Dedifferentiated amniotic fluid mesenchymal stem cell (primary cell): ENCODE data around the gene TMEM9.

Source experiments
- DNase-seq: peaks from one replicate; pipeline ENCODE4 v3.0.0-alpha.2; 2016; ENCODE audit errors: extremely low spot score

Gene TMEM9

DNA sequence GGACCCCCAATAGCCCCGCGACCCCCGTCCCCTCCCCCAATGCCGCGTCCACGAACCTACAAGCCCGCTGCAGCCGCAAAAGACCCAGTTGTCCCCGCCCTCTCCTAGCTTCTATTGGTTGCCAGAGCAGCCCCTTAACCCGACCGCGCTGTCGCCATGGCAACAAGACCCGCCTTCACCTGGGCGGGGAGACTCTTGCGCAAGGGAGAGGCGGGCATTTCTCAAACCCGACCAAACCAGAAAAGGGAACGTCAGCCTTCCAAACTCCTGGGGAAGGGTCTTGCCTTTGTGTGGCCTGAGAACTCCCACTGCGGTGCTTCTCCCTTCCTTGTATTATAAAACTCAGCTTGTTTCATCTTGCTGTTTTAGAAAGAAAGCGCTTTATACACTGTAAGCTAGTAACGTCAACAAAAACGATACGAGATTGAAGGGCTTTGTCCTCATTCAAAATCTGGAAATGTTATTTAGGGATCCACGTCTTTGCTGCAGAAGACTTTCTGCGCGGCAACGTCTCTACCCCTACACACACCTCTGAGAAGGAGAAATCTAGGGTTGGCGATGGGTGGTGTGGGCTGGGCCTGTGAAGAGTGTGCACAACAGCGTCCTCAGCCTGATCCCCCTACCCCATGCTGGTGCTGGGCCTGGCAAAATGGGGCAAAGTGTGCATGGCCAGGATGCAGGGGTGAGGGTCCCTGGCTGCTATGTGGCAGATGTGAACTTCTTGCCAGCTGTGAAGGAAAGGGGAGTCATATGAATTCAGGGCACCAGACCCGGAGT lies at the start of gene TMEM9:
Gene TMEM9, minus strand, starts transcription at position 86 of the 777 bp plus-strand sequence. CDS start 551 bp downstream, outside the sequence.
- DNase-seq = peak; percentile 93

DNA sequence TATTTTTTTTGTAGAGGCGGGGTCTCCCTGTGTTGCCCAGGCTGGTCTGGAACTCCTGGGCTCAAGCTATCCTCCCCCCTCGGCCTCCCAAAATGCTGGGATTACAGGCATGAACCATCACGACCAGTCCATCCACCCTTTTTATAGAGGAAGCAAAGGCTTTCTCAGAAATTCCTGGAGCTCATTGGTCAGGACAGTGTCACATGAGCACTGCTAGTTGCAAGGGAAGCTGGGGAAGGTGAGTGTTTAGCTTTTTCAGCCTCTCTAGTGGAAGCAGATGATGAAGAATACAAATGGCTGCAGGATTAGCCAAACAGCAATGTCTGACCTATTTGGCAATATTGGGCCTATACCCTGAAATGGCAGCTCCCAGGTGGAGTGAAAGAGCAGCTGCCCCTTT lies 44.3 kb upstream of the TMEM9 start:
- DNase-seq = no peak

DNA sequence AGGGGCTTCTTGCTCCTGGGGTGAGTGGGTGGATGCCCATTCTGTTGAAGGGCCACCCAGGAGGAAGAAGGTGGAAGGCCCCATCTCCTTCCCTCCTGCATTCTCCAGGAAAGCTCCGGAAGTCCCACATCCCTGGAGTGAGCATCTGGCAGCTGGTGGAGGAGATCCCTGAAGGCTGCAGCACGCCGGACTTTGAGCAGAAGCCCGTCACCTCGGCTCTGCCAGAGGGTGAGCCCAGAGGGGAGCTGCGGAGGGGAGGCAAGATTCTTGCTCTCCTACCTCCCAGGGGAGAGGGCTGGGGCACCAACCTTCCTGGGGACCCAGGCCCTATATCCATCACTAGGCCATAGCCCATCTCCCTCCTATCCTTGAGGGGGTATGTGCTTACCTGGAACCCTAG lies 39.8 kb upstream of the TMEM9 start:
- DNase-seq = no peak

DNA sequence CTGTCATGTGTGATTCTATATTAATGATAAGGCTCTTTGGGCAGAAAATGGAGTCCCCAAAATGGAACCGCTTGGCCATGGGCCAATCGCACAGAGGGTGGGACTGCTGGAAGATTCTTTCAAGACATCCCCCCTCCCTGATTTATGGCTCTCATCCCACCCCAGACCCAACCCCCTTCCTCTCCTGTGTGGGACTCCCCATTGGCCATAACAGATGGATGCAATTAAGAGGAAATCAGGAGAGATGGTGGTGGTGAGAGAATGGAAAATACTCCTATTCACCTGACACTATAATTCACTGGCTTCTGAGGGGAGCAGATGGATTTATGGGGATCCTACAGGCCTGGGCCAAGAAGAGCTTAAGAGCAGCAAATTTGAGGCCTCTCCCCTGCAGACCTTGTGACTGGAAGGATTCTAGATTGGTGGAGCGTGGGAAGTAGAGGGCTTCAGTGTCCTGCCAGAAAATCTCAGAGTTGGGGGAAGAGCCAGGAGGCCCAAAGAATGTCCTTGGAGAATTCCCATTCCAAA lies 38.1 kb upstream of the TMEM9 start:
- DNase-seq = no peak

DNA sequence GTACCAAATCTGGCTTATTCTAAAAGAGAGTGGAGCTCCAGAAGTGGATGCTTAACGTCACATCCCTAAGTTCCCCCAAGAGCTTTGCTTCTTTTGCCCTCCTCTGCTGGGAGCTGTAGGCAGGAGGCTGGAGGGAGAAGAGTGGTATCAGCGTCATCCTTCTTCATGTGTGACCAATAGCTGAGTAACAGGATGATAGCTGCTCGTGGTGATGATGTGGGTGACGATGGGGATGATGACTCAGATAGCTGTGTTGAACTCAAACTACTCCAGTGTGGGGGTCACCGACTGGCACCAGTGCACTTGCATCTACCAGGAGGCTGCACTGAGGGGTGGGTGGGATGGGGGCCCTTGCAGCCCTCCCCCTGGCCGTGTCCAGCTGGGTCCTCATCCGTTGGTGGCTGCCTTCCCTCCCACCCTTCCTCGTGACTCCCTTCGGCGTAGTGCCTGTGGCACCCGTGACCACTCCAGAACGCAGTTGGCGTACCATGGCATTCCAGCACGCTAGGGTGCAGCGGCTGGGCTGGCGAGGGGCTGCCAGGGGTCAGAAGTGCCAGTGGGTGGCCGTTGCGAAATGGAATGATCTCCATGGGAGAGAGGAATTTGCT lies 37.5 kb upstream of the TMEM9 start:
- DNase-seq = no peak

DNA sequence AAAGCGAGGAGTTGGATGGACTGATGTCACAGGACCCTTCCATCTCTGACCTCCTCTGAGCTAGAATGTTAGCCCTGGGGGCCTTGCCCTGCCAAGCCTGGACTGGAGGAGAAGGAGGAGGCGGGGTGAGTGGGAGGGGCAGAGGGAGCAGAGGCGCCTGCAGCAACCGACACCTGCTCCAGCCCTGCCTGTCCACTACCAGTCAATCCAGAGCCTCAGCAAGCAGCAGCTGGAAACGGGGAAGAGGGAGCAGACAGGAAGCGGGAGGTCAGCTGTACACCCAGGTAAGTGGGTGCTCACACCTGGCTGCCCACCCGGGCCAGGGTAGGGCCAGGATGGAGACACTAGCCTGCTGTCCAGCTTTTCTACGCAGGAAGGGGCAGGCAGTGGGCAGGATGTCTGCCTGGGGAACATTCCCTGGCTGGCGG lies 36.4 kb upstream of the TMEM9 start, which contains the start of gene IGFN1:
Gene IGFN1, plus strand, starts transcription at position 201 of the 428 bp plus-strand sequence. CDS start 2,470 bp downstream, outside the sequence.
- DNase-seq = no peak

DNA sequence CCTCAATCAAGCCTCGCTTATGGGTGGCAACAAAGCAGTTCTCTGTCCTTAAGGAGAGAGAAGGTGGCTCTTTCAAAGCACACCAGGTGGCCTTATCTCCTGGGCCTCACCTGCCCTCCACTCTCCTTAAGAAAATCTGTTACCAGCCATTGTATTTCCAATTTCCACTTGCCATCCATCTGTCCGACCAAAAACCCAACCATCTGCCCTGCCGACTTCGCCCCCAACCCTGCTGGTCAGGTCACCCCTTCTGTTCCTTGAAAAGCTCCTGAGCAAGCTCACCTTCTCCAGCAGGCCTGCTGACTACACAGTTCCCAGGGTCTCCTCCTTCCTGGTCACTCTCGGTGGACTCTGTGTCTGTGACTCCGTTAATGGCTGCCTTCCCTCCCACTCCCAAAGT lies 35.7 kb upstream of the TMEM9 start:
- no peak for DNase-seq

DNA sequence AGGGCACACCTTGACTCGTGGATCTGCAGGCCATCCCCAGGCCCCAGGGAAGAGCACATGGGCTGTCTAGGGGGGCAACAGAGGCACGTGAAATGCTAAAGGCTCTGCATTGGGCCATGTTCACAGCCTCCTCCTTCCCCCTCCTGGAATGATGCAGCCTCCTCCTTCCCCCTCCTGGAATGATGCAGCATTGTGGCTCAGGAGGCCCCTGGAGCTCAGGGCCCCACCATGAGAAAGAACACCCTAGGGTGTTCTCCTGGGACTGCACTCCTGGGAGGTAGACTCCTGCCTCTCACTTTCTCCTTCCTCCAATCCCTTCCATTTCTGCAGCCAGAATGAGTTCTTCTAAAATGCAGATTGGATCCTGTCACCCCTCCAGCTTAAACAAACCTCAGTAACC lies 34.8 kb upstream of the TMEM9 start:
- no peak for DNase-seq

DNA sequence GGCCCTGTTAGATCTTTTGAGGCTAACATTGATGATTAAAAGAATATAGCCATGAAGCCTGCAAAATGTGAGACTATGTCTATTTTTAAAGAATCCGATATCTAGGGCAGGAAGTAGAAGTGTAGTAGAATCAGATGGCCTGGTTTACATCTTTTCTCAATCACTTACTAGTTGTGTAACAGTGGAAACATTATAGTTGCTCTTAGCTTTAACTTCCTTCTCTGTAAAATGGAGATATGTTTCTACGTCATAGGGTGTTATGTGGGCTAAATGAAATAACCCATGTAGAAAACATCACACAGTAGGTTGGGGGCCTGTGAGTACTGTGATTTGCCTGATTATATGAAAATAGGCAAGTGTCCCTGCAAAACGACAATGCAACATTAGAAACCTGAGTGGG lies 31.9 kb upstream of the TMEM9 start:
- no peak for DNase-seq

DNA sequence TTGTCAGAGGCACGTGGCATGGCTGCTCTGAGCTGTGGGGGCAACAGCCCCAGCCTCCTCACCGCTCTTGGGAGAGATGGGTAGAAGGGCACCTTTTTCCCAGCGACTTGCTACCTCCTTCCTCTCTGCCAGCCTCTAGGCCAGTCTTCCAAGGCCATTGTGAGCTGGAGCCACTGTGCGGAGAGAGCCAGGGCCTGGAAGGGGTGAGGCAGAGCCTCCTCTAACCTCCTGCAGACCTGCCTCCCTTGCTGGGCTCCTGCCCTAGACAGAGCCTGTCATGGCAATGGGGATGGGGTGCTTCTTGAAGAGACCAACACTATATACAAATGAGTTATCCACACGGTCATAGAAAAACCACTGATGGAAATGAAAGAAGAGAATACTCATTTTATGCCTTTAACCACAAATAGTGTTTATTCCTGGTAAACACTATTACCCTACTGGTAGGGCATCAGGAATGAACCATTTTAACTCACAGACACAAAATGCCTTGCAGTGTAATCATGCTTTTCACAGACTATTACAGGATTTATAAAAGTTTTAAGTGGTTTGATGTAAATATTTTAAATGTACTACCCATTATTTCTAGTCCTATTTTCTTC lies 31.4 kb upstream of the TMEM9 start:
- DNase-seq = no peak

DNA sequence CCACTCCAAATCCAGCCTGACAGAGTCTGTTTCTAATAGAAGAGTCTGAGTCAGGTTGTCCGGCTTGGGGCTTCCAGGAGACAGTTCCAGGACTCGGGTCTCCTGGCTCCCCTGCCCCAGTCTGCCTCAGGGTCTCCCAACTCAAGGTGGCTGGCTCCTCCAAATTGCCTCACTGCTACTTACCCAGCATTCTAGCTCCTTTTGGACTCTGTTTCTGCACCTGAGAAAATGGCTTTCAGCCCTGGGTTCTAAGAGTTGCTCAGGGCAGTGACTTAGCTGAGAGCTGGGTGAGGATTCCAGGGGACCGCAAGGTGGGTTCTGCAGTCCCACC lies 30.8 kb upstream of the TMEM9 start:
- no peak for DNase-seq

DNA sequence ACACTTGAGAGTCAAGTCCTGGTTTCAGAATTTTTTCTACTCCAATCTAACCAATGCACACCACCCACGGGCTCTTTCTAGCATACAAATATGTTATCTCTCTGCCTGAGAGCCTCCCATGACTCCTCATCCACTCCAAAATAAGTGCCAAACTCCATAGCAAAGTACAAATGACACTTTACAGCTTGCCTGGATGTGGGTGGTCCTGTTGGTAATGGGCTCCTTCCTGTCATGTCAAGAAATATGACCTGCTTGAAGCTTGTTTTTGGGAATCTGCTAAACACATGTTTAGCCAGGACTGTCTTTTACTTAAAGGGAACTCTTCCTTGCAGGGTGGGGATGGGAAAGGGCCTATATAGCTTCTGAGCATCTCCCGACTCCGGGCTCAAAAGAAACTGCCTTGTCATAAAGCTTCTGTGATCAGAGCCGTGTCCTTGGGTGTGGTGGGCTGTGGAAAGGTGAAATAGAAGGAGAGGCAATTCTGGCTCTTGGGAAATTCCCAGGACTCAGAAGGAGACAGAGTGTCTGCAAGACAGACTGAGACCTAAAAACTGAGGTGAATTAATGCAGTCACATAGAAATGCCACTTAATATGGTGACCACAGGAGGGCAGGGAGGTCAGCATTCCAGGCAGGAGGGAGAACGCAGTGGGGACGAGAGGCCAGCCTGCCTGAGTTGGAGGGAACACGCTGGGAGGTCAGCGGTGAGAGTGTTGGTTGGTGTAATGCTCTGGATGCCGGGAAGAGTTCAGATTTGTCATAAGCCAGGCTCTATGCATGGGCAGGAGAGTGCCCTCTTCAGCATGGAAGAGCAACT lies 30.2 kb upstream of the TMEM9 start:
- DNase-seq = peak; percentile 79

DNA sequence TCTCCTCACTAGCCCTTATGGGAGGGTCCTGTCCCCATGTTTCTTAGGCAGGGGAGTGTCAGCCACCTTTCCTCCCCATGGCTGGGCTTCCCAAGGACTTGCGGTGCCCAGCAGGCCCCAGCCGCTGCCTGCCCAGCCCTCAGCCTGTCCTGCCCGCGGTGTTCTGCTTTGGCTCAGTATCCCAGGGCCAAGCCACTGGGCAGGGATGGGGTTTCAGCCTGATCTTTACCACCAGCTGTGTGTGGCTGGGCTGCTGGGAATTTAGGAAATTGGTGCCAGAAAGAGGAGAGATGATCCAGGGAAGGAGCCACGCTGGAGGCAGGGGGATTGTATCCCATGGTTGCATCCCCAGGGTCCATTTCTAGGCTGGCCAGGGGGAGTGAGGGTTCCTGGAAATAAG lies 29.5 kb upstream of the TMEM9 start:
- DNase-seq = no peak

DNA sequence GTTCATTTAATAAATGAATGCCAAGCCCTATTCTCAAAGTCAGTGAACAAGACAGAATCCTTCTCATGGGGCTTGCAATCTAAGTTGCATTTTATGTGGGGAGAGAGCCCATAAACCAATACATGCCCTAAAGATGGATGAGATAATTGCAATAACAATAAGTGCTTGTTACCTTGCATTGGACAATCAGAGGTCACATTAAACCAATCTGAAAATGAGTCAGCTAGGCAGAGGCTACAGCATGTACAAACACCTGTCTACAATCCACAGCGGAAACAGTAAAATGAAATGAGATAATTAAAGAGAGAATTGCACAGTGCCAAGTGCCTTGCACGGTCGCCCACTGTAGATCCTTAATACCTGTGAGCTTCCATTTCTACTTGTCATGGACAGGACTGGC lies 28.9 kb upstream of the TMEM9 start:
- no peak for DNase-seq

DNA sequence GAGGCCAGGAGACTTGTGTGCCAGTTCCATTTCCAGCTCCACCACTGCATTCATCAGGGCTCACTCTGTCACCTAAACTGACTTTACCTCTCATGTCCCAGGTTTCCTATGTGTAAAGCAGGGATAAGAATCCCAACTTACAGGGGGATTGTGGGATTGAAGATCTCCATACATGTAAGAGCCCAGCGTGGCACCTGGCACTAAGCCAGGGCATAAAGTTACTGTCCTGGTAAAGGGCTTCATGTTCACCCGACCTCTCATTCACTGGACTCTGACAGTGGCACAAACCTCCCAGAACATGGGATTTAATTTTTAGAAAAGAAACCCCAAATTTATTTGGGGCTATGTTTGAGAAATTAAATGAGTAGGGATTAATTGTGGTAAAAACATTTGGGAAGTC lies 27.5 kb upstream of the TMEM9 start:
- DNase-seq = no peak

DNA sequence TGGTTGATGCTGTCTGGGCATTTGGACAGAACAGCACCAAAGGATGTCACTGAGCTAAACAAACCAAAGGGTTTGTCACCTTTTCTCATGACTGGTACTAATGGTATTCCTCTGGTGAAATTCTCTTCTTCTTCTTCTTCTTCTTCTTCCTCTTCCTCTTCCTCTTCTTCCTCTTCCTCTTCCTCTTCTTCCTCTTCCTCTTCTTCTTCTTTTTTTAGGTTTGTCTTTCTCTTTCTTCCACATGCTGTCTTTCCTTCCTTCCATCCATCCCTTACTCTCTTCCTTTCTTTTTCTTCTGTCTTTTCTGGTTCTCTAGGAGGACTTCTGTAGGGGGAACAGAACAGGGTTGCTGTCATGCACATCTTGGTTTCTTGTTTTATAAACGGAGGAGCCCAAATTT lies 27.0 kb upstream of the TMEM9 start:
- no peak for DNase-seq

DNA sequence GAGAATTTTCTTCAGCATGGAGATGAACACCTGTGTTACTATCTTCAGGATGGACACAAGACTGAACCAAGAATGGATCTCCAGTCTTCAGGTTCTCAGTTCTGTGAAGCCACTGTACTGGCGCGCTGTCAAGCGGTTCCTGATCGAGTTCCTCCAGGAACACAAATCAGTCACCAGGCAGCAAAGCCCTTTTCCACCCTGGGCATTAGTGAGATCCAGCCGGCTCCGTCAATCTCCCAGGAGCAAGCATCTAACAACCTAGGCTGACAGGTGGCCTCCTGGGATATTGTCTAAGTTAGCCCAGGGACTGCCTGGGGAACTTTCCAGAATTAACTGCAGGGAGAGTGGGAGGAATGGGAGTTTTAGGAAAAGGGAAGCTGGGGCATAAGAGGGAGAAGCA lies 26.6 kb upstream of the TMEM9 start:
- no peak for DNase-seq

DNA sequence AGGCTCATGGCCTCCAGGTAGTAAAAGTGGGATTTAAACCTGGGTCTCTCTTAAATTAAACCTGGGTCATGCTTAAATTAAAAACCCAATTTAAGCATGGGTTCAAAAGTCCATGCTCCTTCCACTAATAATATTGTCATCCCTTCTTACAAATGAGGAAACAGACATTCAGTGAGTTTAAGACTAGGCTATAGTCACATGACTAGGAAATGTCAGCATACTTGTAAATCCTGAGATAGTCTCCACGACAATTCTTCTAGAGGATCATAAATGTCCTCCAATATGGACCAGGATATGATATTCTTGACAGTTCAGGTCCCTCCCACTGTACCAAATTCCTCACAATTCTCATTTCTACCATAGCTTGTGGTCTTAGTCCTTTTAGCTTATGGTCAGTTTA lies 25.9 kb upstream of the TMEM9 start:
- no peak for DNase-seq

DNA sequence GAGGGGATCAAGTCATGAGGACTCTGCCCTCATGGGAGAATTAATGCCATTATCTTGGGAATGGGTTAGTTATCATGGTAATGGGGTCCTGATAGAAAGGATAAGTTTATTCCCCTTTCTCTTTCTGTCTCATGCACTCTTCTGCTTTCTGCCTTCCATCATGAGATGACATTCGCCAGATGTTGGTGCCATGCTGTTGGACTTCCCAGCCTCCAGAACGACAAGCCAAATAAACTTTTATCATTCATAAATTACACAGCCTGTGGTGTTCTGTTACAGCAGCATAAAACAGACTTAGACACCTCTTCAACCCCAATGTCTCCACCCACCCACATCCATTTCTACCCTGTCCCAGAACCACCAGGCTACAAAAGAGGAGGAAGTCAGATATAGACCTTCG lies 24.4 kb upstream of the TMEM9 start:
- no peak for DNase-seq

DNA sequence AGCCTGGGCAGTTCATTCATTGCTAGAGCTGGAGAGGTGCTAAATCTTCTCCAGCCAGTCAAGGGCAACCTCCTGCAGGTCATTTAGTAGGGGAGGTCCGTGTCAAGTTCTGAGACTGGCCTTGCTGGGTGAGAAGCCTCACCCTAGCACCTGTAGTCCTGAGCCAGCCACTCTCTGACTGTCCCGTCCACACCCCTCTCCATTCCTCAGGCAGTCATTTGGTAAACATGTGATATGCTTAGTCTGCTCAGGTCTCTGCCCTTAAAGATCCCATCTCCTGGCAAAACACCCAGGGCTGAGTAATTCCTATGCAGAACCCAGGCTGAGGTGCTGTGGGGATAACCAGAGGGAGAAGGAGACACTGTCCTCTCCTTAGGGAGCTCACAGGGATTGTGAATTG lies 22.7 kb upstream of the TMEM9 start:
- DNase-seq = no peak

DNA sequence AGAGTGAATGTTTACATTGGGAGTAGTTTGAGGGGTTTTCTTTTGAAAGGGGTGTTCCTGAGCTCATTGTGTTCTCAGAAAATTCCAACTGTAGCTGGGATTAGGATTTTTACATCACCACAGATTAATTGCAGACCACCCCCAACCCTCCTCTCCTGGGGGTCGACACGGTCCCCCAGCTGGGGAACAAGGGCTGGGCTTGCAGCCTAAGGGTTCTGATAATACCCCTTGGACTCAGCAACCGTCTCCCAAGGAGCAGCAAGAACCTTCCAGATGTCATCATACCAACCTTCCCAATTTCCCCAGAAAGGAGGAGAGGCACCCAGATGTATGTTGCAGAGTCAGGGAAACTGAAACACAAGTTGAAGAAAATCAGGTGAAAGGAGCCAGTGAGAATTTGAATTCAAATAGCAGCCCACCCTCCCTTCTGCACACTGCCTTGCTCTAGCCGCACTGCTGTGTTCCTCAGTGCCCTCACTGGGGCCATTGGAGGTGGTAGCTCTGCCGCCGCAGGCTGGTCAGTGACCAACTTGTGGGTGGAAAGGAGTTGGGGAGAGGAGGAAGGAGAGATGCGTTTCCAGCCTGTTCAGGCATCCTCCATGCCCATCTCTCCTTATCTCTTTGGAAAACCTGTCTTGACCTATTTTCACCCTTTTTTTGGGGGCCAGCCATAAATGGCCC lies 21.7 kb upstream of the TMEM9 start:
- DNase-seq = no peak

DNA sequence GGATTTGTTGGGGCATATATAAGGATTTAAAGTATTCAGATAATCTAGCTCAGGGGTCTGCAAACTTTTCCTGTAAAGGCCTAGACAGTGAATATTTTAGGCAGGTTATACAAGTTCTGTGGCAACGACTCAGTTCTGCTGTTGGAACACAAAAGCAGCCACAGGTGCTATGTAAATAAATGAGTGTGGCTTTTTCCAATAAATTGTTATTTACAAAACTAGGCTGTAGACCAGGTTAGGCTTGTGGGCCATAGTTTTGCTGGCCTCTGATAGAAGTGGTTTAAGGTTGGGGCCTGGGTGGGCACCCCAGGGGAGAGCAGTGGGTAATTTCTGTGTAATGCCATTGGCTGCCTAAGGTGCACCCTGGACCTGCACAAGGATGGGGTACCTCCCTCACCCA lies 19.5 kb upstream of the TMEM9 start:
- no peak for DNase-seq
